Loucy (cell line): ENCODE data around the gene VANGL2.

Source experiments
- CTCF ChIP-seq: fragments of 200-600 bp; sonication (generic); conservative IDR thresholded peaks from 2 replicates; pipeline ENCODE4 v1.5.1; 2014; ENCODE audit warnings: mild to moderate bottlenecking, antibody characterized with exemption, low read length
- EZH2phosphoT487 ChIP-seq: fragments of 200-600 bp; IDR thresholded peaks from 2 replicates; pipeline ENCODE4 v1.6.1; 2018; ENCODE audit warnings: antibody characterized with exemption, mild to moderate bottlenecking, moderate library complexity, borderline replicate concordance

- no peak for TF ChIP-seq CTCF
- TF ChIP-seq EZH2phosphoT487 = no peak
Observed at GRCh38 chr1:160474392-160475242, 74.3 kb downstream of the VANGL2 start.
